22Rv1 (cell line): ENCODE measurements around the gene ZNF497.

Source experiments
- CTCF ChIP-seq: fragments of 450-650 bp; IDR thresholded peaks from 2 replicates; pipeline ENCODE4 v1.5.1; 2017; ENCODE audit warnings: mild to moderate bottlenecking
- ZFX ChIP-seq: fragments of 450-650 bp; IDR thresholded peaks from 2 replicates; pipeline ENCODE4 v1.6.1; 2017; ENCODE audit warnings: antibody characterized with exemption, borderline replicate concordance

GRCh38 chr19:58326914-58327726 lies 35.4 kb downstream of the ZNF497 start, which contains the start of gene ZSCAN22:
- TF ChIP-seq CTCF (no peak), ZFX (no peak)
